Mucosa of rectum (tissue), 2 donors: ENCODE measurements around the gene RASIP1.
A peak's percentile ranks its signal among the peaks of the same experiment; 100 is the strongest.

ENCODE experiments used
- H3K27ac ChIP-seq, 2 donors: one replicate each; pipeline ENCODE4 v1.7.0; 2013; ENCODE audit warnings: inconsistent platforms in 2 of 2, low read depth in 2 of 2, low read length in 2 of 2
- H3K27me3 ChIP-seq, 2 donors: one replicate each; pipeline ENCODE4 v1.7.0; 2013; ENCODE audit warnings: low read length in 2 of 2; ENCODE audit not compliant: control insufficient read depth in 2 of 2, insufficient read depth in 2 of 2
- H3K36me3 ChIP-seq, 2 donors: one replicate each; pipeline ENCODE4 v1.7.0; 2013; ENCODE audit warnings: low read length in 2 of 2; ENCODE audit not compliant: control insufficient read depth in 2 of 2, insufficient read depth in 2 of 2
- H3K4me1 ChIP-seq, 2 donors: one replicate each; pipeline ENCODE4 v1.7.0; 2013; ENCODE audit warnings: low read length in 2 of 2, mild to moderate bottlenecking in 1 of 2; ENCODE audit not compliant: control insufficient read depth in 2 of 2, insufficient read depth in 2 of 2
- H3K4me3 ChIP-seq, 2 donors: one replicate each; pipeline ENCODE4 v1.7.0; 2013; ENCODE audit warnings: low read length in 2 of 2
- H3K9ac ChIP-seq, 2 donors: one replicate each; pipeline ENCODE4 v1.7.0; 2013; ENCODE audit warnings: low read length in 2 of 2, low read depth in 1 of 2, mild to moderate bottlenecking in 1 of 2
- H3K9me3 ChIP-seq, 2 donors: one replicate each; pipeline ENCODE4 v1.7.0; 2013; ENCODE audit warnings: low read length in 2 of 2; ENCODE audit not compliant: control insufficient read depth in 2 of 2
- donor health status: healthy.
- donor health status: Normal muscosa, but diverticular disease.

The RASIP1 gene

GRCh38 chr19:48674921-48675824 is 65.2 kb downstream of the RASIP1 start:
- Histone ChIP-seq H3K9me3 (no peaks in the 10 kb centered on the region), H3K4me1 (peaks cover 9 to 25% of the 10 kb centered on the region in 2 donors), H3K4me3 (no peak overlapping the region), H3K27ac (no peak overlapping the region), H3K36me3 (no peaks in the 10 kb centered on the region), H3K9ac (peak overlapping the region in 1 of 2 donors; percentile 11), H3K27me3 (no peaks in the 10 kb centered on the region)

- no peak overlapping the region for H3K9ac ChIP-seq
Measured at GRCh38 chr19:48674216-48674809, 66.1 kb downstream of the RASIP1 start.

GRCh38 chr19:48673436-48674100 is 66.8 kb downstream of the RASIP1 start:
- Histone ChIP-seq H3K27ac (no peak overlapping the region), H3K9ac (no peak overlapping the region), H3K36me3 (no peaks in the 10 kb centered on the region), H3K4me3 (no peak overlapping the region), H3K27me3 (no peaks in the 10 kb centered on the region), H3K4me1 (peaks cover 9 to 22% of the 10 kb centered on the region in 2 donors), H3K9me3 (no peaks in the 10 kb centered on the region)

More at GRCh38 chr19:48674216-48674809, 66.1 kb downstream of the RASIP1 start:
- Histone ChIP-seq H3K9me3 (no peaks in the 10 kb centered on the region), H3K27me3 (no peaks in the 10 kb centered on the region), H3K4me3 (no peak overlapping the region), H3K36me3 (no peaks in the 10 kb centered on the region), H3K4me1 (peaks cover 9 to 25% of the 10 kb centered on the region in 2 donors), H3K27ac (no peak overlapping the region)

- Histone ChIP-seq H3K9ac (no peak within 1 kb of the TSS), H3K4me1 (peaks cover 5 to 18% of the 10 kb centered on the region in 2 donors), H3K9me3 (no peaks in the 10 kb centered on the region), H3K27me3 (no peaks in the 10 kb centered on the region), H3K36me3 (no peaks in the 10 kb centered on the region), H3K4me3 (no peak within 1 kb of the TSS), H3K27ac (no peak within 1 kb of the TSS)
Measured at GRCh38 chr19:48672994-48673393, 67.4 kb downstream of the RASIP1 start, which contains the start of gene NTN5. TSS of gene NTN5 (minus strand) at chr19:48673017. CDS start at chr19:48670986, 2,031 bp downstream.

- H3K4me1 ChIP-seq, result peaks cover 0 to 5% of the 10 kb centered on the region in 2 donors
- no peak overlapping the region for H3K9ac ChIP-seq
- no peaks in the 10 kb centered on the region for H3K27me3 ChIP-seq
- no peaks in the 10 kb centered on the region for H3K36me3 ChIP-seq
- H3K27ac ChIP-seq, result no peak overlapping the region
- no peaks in the 10 kb centered on the region for H3K9me3 ChIP-seq
- H3K4me3 ChIP-seq, result no peak overlapping the region
Measured at GRCh38 chr19:48671446-48671995, 68.9 kb downstream of the RASIP1 start.

GRCh38 chr19:48670699-48671445 is 69.5 kb downstream of the RASIP1 start:
- H3K27ac ChIP-seq, result no peak overlapping the region
- no peaks in the 10 kb centered on the region for H3K36me3 ChIP-seq
- H3K4me3 ChIP-seq, result no peak overlapping the region
- H3K9ac ChIP-seq, result no peak overlapping the region
- H3K27me3 ChIP-seq, result no peaks in the 10 kb centered on the region
- H3K4me1 ChIP-seq, result peaks cover 0 to 4% of the 10 kb centered on the region in 2 donors
- H3K9me3 ChIP-seq, result no peaks in the 10 kb centered on the region
